Upper lobe of left lung (tissue), 4 donors: Measurements from ENCODE around the gene AGPAT4.

Experiments
- EP300 ChIP-seq, 4 donors: sonication (generic); formaldehyde crosslinking; IDR thresholded peaks; one replicate each; pipeline ENCODE4 v1.5.1; 2017; ENCODE audit warnings: antibody characterized with exemption in 4 of 4, control low read depth in 2 of 4
- POLR2A ChIP-seq, 4 donors: fragments of 450-650 bp; IDR thresholded peaks; one replicate each; pipeline ENCODE4 v1.5.1; 2016 to 2017; ENCODE audit warnings: antibody characterized with exemption in 4 of 4, mild to moderate bottlenecking in 2 of 4

DNA sequence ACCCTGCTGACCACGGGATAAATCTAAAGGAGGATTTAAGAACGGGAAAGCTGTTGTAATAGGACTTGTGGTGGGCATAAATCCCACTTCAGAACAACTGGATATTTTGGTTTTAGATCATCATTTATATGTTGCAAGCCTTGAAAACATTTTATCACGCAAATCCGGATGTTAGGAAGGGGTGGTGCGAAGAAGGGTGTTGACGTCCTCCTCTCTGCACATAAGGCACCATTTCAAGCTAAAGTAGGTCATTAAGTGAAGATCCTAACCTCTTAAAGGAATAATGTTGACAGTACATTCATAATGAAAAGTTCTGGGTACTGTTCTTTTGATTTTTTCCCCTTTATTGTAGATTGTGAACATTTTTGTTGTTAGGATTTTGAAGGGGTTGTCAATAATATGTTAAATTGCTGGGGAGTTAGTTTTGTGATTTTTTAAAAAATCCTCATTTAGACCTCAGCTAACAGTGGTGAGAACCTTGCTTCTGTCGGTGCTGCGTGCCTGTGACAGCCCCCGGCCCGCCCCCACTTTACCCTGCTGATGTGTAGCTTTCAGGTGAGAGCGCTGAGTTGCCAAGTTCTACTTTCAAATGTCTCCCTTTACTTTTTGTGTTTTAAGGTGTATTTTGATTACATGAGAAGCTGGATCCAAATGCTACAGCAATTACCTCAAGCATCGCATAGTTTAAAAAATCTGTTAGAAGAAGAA is 193.4 kb downstream of the AGPAT4 start:
- TF ChIP-seq POLR2A (IDR thresholded peaks at IDR 0.05): no peak
- TF ChIP-seq EP300 (IDR thresholded peaks at IDR 0.05): no peak
